Stomach (tissue), 9 donors: ENCODE results near the gene ENOX1. TPM values are rescaled to one million over a fixed set of nuclear protein-coding genes. Genes with fewer than 3 reads are reported as not detected.
A peak's percentile ranks its signal among the peaks of the same experiment; 100 is the strongest.

Experiments
- DNase-seq, 2 donors: peaks; one replicate each; pipeline versions ENCODE4 v3.0.0 to v3.0.0-alpha.2; 2013 to 2019
- H3K27ac ChIP-seq, 5 donors: fragments of 200-600 bp in 4 of 5; sonication (generic) in 4 of 5; one replicate each; pipeline ENCODE4 v1.5.1; 2013 to 2019; ENCODE audit warnings: mild to moderate bottlenecking in 1 of 5, moderate library complexity in 1 of 5
- H3K27me3 ChIP-seq, 3 donors: fragments of 200-600 bp; sonication (generic); one replicate each; pipeline ENCODE4 v1.5.1; 2017 to 2019; ENCODE audit warnings: mixed run types in 1 of 3
- H3K36me3 ChIP-seq, 4 donors: fragments of 200-600 bp; sonication (generic); 1 replicate in 3 of 4; 2 replicates in 1 of 4; pipeline ENCODE4 v1.5.1; 2016 to 2019
- H3K4me1 ChIP-seq, 4 donors: fragments of 200-600 bp; sonication (generic); one replicate each; pipeline ENCODE4 v1.5.1; 2016 to 2019
- H3K4me3 ChIP-seq, 4 donors: fragments of 200-600 bp; sonication (generic) in 3 of 4; one replicate each; pipeline ENCODE4 v1.5.1; 2016 to 2019; ENCODE audit warnings: mild to moderate bottlenecking in 1 of 4
- H3K9me3 ChIP-seq, 4 donors: fragments of 200-600 bp; sonication (generic); one replicate each; pipeline ENCODE4 v1.5.1; 2016 to 2019
- EP300 ChIP-seq: sonication (generic); formaldehyde crosslinking; IDR thresholded peaks from one replicate; pipeline ENCODE4 v1.6.1; 2017; ENCODE audit warnings: antibody characterized with exemption
- POLR2A ChIP-seq, 4 donors: fragments of 450-650 bp; IDR thresholded peaks; one replicate each; pipeline ENCODE4 v1.6.1; 2016; ENCODE audit warnings: antibody characterized with exemption in 4 of 4, control low read depth in 2 of 4, mild to moderate bottlenecking in 1 of 4, moderate library complexity in 1 of 4
- POLR2AphosphoS5 ChIP-seq, 3 donors: sonication (generic); formaldehyde crosslinking; IDR thresholded peaks; one replicate each; pipeline ENCODE4 v1.6.1; 2016; ENCODE audit warnings: antibody characterized with exemption in 3 of 3
- WGBS, 5 donors: extraction: QIAGEN DNeasy Blood & Tissue Kit in 3 of 5; methylation state at CpG; one replicate each; pipeline versions ENCODE4 v1.1.5 to v1.1.7; 2013 to 2018; 5-methylcytosine and 5-hydroxymethylcytosine counted together
- intact Hi-C: fragments of 100-400 bp; cut with DNase I; formaldehyde crosslinking; loops from one replicate; pipeline ENCODE4 v1.15.1; 2023; ENCODE audit warnings: low total_unique reads
- polyA plus RNA-seq, 3 donors: library from polyadenylated mRNA; stranded (reverse); fragments of 200-250 nt; gene quantifications; one replicate each; pipeline ENCODE4 v1.2.3, GENCODE V29; 2013
- total RNA-seq, 5 donors: library from RNA; depleted of rRNA; stranded (reverse); fragments of >200 nt; gene quantifications; one replicate each; pipeline versions ENCODE4 v1.1.0 to v1.2.3, GENCODE V29; 2014 to 2016
- TF ChIP-seq, protein P1 (sequence below), 7 experiments: fragments of 450-650 bp in 4 of 7; fragments of 200-600 bp in 3 of 7; sonication (generic) in 3 of 7; IDR thresholded peaks; one replicate each; pipeline ENCODE4 v1.5.1; 2016 to 2019; ENCODE audit warnings: antibody characterized with exemption in 7 of 7, control low read depth in 2 of 7, mild to moderate bottlenecking in 1 of 7
- donor health status: healthy with polysubstance abuse.
- donor health status: Bipolar disorder and iron deficiency.
- donor health status: healthy.

Gene ENOX1
- total and polyA plus RNA-seq, 8 donors: 0.46 to 6.2 (median 1.4) TPM; not detected in 1

DNA sequence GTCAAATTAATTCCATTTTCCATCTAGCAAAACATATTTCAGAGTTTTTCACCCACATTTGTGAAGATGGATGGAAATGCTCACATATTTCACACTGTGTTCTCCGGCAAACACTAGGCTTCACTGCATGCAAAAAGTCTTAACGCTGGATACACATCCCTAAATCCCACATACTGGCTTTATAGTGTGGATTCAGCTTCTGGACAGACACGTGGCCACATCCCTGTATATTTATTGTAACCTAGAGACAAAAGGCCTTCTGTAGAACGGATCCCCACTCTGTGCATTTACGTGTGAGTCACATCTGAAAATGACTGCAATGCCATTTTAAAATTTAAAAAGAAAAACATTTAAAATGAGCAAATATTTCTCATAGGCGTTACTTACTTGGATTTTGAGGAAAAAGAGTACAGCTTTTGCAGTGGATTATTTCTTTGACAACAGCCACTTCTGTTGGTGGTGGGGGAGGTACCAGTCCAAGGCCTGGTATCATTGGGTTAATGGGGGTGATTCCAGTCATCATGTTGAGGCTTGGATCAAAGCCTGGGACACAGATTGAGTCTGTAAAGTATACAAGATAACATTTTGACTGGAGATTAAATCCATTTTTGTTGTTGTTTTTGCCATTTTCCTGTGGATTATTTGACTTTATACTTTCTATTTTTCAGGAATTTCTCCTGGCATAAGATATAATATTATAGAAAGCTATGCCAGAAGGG is 425.7 kb downstream of the ENOX1 start:
- peak in 1 of 2 donors; percentile 30 for DNase-seq
- H3K27me3 ChIP-seq: no peaks in the 10 kb centered on the region
- intact Hi-C loops: no loop called here
- no peaks in the 10 kb centered on the region for H3K9me3 ChIP-seq
- H3K4me3 ChIP-seq: no peak overlapping the region
- WGBS, 5 donors: 58 to 77% (median 69%) methylated on average over 6 of the region's 6 CpGs
- no peaks in the 10 kb centered on the region for H3K36me3 ChIP-seq
- peaks cover 0 to 56% (median 7%) of the 10 kb centered on the region in 4 donors for H3K4me1 ChIP-seq
- no peak for TF ChIP-seq POLR2AphosphoS5 (IDR thresholded peaks at IDR 0.05)
- no peak for TF ChIP-seq EP300
- no peak for TF ChIP-seq POLR2A (IDR thresholded peaks at IDR 0.05)
- TF ChIP-seq, protein P1, sequence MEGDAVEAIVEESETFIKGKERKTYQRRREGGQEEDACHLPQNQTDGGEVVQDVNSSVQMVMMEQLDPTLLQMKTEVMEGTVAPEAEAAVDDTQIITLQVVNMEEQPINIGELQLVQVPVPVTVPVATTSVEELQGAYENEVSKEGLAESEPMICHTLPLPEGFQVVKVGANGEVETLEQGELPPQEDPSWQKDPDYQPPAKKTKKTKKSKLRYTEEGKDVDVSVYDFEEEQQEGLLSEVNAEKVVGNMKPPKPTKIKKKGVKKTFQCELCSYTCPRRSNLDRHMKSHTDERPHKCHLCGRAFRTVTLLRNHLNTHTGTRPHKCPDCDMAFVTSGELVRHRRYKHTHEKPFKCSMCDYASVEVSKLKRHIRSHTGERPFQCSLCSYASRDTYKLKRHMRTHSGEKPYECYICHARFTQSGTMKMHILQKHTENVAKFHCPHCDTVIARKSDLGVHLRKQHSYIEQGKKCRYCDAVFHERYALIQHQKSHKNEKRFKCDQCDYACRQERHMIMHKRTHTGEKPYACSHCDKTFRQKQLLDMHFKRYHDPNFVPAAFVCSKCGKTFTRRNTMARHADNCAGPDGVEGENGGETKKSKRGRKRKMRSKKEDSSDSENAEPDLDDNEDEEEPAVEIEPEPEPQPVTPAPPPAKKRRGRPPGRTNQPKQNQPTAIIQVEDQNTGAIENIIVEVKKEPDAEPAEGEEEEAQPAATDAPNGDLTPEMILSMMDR (IDR thresholded peaks at IDR 0.05): no peak
- H3K27ac ChIP-seq: no peak overlapping the region

DNA sequence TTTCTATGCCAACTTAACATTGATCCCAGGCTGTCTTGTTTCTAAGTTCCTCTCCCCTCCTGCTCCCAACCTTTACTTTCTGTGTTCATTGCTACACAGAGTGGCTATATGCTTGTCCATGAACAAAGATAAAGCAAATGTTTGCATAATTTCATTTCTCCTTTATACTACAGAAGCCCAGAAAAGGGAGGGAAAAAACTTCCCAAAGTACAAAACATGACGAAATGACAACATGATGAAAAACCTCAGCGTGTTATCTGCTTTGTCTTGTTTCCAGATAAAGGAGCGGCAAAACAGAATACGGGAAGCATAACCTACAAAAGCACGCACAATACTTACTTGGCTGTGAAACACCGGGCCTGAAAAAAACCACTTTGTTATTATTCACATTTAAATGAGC is 426.6 kb downstream of the ENOX1 start:
- 30 to 68% (median 53%) methylated on average over 6 of the region's 6 CpGs for WGBS, 5 donors
- Histone ChIP-seq H3K9me3 (no peaks in the 10 kb centered on the region), H3K4me1 (peaks cover 0 to 49% (median 6%) of the 10 kb centered on the region in 4 donors), H3K27ac (no peak overlapping the region), H3K36me3 (no peaks in the 10 kb centered on the region), H3K4me3 (no peak overlapping the region), H3K27me3 (no peaks in the 10 kb centered on the region)
- TF ChIP-seq EP300 (no peak), POLR2A (IDR thresholded peaks at IDR 0.05) (no peak), POLR2AphosphoS5 (IDR thresholded peaks at IDR 0.05) (no peak)
- TF ChIP-seq, protein P1 (IDR thresholded peaks at IDR 0.05): no peak
- intact Hi-C loops: no loop called here
- DNase-seq: peak in 1 of 2 donors; percentile 9

DNA sequence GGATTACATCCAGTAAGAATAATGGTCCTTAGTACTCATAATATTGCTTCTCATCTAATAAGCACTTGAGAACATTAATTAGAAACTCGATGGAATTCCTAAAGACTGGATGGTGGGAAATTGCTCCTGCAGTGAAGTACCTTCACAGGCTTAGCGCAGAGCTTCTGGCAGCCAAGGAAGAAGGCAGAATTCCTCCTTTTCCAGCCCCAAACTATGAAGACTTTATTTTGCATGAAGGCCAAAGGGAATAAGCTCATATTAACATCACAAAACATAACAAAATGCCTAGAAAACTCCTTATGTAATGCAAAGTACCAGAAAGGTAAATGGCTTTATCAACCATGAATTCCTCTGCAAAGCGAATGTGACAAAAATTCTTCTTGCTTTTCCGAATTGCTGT is 427.2 kb downstream of the ENOX1 start:
- intact Hi-C loops: no loop called here
- WGBS, 5 donors: 79 to 87% (median 81%) methylated on average over 4 of the region's 4 CpGs
- H3K36me3 ChIP-seq: no peaks in the 10 kb centered on the region

DNA sequence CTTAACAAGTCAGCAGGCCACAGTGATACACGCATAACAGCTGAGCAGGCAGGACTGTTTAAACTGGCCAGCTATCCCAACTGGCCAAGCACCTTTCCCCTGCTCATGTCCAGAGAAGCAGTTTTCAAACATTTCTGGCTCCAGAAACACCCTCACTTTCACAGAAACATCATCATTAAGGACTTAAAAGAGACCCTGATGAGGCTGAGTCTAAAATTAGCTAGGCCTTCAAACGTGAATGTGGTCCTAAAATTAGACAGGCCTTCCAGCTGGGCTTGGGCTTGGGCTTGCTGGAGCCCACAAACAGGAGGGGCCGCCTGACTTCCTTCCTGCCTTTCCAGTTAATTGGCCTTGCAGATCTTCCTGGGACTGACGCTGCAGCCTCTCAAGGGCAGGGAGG is 429.2 kb downstream of the ENOX1 start:
- DNase-seq: peak in 1 of 2 donors; percentile 48
- Histone ChIP-seq H3K27ac (no peak overlapping the region), H3K36me3 (no peaks in the 10 kb centered on the region), H3K9me3 (no peaks in the 10 kb centered on the region), H3K4me1 (peaks cover 0 to 23% (median 1%) of the 10 kb centered on the region in 4 donors), H3K4me3 (no peak overlapping the region), H3K27me3 (no peaks in the 10 kb centered on the region)
- WGBS, 5 donors: 65 to 81% (median 73%) methylated on average over 4 of the region's 4 CpGs
- no peak for TF ChIP-seq POLR2AphosphoS5 (IDR thresholded peaks at IDR 0.05)
- TF ChIP-seq EP300: no peak
- TF ChIP-seq POLR2A (IDR thresholded peaks at IDR 0.05): no peak
- TF ChIP-seq, protein P1 (IDR thresholded peaks at IDR 0.05): no peak
- intact Hi-C loops: no loop called here

More for the DNA sequence above, 427.2 kb downstream of the ENOX1 start:
- no peaks in the 10 kb centered on the region for H3K9me3 ChIP-seq
- peaks cover 0 to 43% (median 3%) of the 10 kb centered on the region in 4 donors for H3K4me1 ChIP-seq
- no peak for DNase-seq
- no peak for TF ChIP-seq POLR2A (IDR thresholded peaks at IDR 0.05)
- no peak for TF ChIP-seq EP300
- TF ChIP-seq POLR2AphosphoS5 (IDR thresholded peaks at IDR 0.05): no peak
- TF ChIP-seq, protein P1 (IDR thresholded peaks at IDR 0.05): no peak
- no peak overlapping the region for H3K27ac ChIP-seq
- H3K27me3 ChIP-seq: no peaks in the 10 kb centered on the region
- H3K4me3 ChIP-seq: no peak overlapping the region
